BJ (cell line): Measurements from ENCODE around the gene BRIX1. TPM values are rescaled to one million over a fixed set of nuclear protein-coding genes. Genes with fewer than 3 reads are reported as not detected.

Source experiments
- CTCF ChIA-PET: fragments of 350-600 bp; formaldehyde crosslinking; extraction: SDS; loops from one replicate; lab custom pipeline; 2021; ENCODE audit warnings: antibody characterized with exemption, inconsistent platforms; lab: Yijun Ruan, JAX
- POLR2A ChIA-PET: fragments of 300-600 bp; sonication (Branson Sonifier 250); formaldehyde crosslinking; extraction: SDS; loops from one replicate; lab custom pipeline; 2021; ENCODE audit warnings: antibody characterized with exemption; lab: Charles Lee
- DNase-seq: peaks from one replicate; pipeline ENCODE4 v3.0.0-alpha.2; 2011; ENCODE audit warnings: low read depth
- H3K27me3 ChIP-seq: 2 replicates; pipeline ENCODE4 v1.6.0; 2011; ENCODE audit warnings: low read length; ENCODE audit not compliant: control insufficient read depth, insufficient read depth
- H3K36me3 ChIP-seq: 2 replicates; pipeline ENCODE4 v1.5.1; 2011; ENCODE audit warnings: low read length; ENCODE audit not compliant: control insufficient read depth, insufficient read depth
- H3K4me3 ChIP-seq: 2 replicates; pipeline ENCODE4 v1.5.1; 2011; ENCODE audit warnings: low read depth, mild to moderate bottlenecking, control low read depth, low read length
- CTCF ChIP-seq: IDR thresholded peaks from 2 replicates; pipeline ENCODE4 v1.5.1; 2011; ENCODE audit warnings: low read depth, mild to moderate bottlenecking, control low read depth, inconsistent platforms, low read length, moderate library complexity; ENCODE audit not compliant: insufficient read depth
- polyA plus RNA-seq: library from polyadenylated mRNA; depleted of rRNA; stranded (reverse); fragments of >200 nt; gene quantifications from 2 replicates; pipeline ENCODE4 v1.2.3, GENCODE V29; 2011

BRIX1 gene
- polyA plus RNA-seq, 1 experiment = 11.4 TPM

DNA sequence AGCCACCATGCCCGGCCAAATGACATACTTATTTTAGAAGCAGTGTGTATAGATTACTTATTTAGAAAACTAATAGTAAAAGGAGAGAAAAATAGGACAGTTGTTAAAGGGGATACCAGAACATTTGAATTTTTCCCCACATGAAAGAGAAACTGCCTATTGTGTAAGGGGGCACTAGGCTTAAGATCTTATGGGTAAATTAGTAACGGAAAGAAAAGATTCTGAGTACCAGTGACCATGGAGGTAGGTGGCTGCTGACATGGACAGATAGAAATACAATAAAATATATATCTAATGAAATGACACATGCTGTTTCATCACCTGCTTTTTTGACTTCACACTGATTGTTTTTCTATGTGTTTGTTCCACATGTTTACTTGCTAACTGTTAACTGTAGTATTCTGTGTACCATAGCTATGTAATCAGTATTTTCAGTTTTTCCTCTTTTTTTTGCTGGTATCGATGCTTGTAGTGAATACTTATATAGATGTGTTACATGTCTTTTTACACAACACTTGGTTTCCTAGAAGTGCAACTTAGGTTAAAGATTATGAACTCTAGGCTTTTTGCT is 10.9 kb downstream of the BRIX1 start:
- H3K36me3 ChIP-seq = peaks cover 4% of the 10 kb centered on the region
- POLR2A ChIA-PET = no interaction called here

GRCh38 chr5:34927785-34928184 is 12.3 kb downstream of the BRIX1 start:
- no peaks in the 10 kb centered on the region for H3K27me3 ChIP-seq
- ChIA-PET CTCF (no interaction called here), POLR2A (no interaction called here)
- no peak for TF ChIP-seq CTCF
- no peak for DNase-seq
- H3K4me3 ChIP-seq = no peak overlapping the region
- peaks cover 5% of the 10 kb centered on the region for H3K36me3 ChIP-seq

More for the DNA sequence above, 10.9 kb downstream of the BRIX1 start:
- Histone ChIP-seq H3K27me3 (no peaks in the 10 kb centered on the region), H3K4me3 (no peak overlapping the region)
- CTCF ChIA-PET = no interaction called here
- no peak for TF ChIP-seq CTCF
- no peak for DNase-seq

DNA sequence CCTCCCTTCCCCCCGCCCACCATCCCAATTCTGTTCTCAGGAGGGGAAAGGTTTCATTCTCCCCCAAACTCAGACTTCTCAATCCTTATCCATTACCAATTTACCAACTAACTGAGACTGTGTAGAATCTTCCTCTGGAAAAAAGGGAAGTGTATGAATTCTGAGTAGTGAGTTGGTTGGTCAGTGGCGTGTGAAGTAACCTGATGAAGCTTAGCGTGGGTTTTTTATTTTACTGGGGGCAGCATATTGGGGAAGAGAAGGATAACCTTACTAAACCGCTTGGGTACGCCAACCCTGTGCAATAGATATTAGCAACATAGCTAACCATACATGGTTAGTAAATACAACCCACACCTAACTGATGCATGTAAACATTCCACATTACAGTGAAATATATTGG is 12.8 kb downstream of the BRIX1 start:
- TF ChIP-seq CTCF = no peak
- DNase-seq = no peak
- H3K27me3 ChIP-seq = no peaks in the 10 kb centered on the region

GRCh38 chr5:34929134-34929719 is 13.7 kb downstream of the BRIX1 start, which contains the start of gene DNAJC21:
Gene DNAJC21 (plus strand): TSS chr5:34929559. CDS start chr5:34929820, 261 bp downstream.
- peaks cover 7% of the 10 kb centered on the region for H3K36me3 ChIP-seq
- no peak for TF ChIP-seq CTCF

More for the DNA sequence above, 12.8 kb downstream of the BRIX1 start:
- ChIA-PET CTCF (no interaction called here), POLR2A (no interaction called here)
- H3K36me3 ChIP-seq = peaks cover 6% of the 10 kb centered on the region
- H3K4me3 ChIP-seq = no peak overlapping the region

GRCh38 chr5:34929720-34930461 is 14.4 kb downstream of the BRIX1 start:
- Histone ChIP-seq H3K4me3 (peak overlapping the region; percentile 96), H3K27me3 (no peaks in the 10 kb centered on the region), H3K36me3 (peaks cover 7% of the 10 kb centered on the region)
- CTCF ChIA-PET = interaction anchor here (1.2 to 1.7 kb wide), 4 partner anchors 10 to 17 kb away, joined by 4 to 8 read pairs (median 4); partner anchors contain the start of genes BRIX1 and RAD1
- no peak for DNase-seq
- TF ChIP-seq CTCF = no peak
- POLR2A ChIA-PET = interaction anchor here (0.6 to 1.2 kb wide), 3 partner anchors 10 to 302 kb away, joined by 4 to 10 read pairs (median 5); partner anchors contain the start of genes BRIX1 and RAD1

More at GRCh38 chr5:34929134-34929719, 13.7 kb downstream of the BRIX1 start, which contains the start of gene DNAJC21:
- peak; percentile 81 for DNase-seq
- Histone ChIP-seq H3K4me3 (peak within 1 kb of the TSS; percentile 96), H3K27me3 (no peaks in the 10 kb centered on the region)
- ChIA-PET POLR2A (interaction anchor here (0.7 to 1.2 kb wide), 3 partner anchors 10 to 276 kb away, joined by 4 to 10 read pairs (median 5); partner anchors contain the start of genes BRIX1 and RAD1), CTCF (interaction anchor here (0.6 to 1.7 kb wide), 5 partner anchors 13 to 1466 kb away, joined by 3 to 8 read pairs (median 4); partner anchors contain the start of genes BRIX1 and RAD1)
